B cell (primary cell): ENCODE data around the gene SLC6A18. TPM values are rescaled to one million over a fixed set of nuclear protein-coding genes. Genes with fewer than 3 reads are reported as not detected.

Experiments
- ATAC-seq: fragments of 200-7000 bp; cut with Tn5 transposase; one replicate; pipeline ENCODE4 v1.10.0; 2021; ENCODE audit warnings: low read depth, mild to moderate bottlenecking, moderate number of reproducible peaks, moderate library complexity
- CTCF ChIA-PET: fragments of 350-600 bp; sonication (Branson Sonifier 250); formaldehyde crosslinking; loops from one replicate; lab custom pipeline; 2021; ENCODE audit warnings: antibody characterized with exemption, inconsistent platforms; lab: Charles Lee
- POLR2A ChIA-PET: fragments of 350-600 bp; sonication (Branson Sonifier 250); formaldehyde crosslinking; loops from one replicate; lab custom pipeline; 2021; ENCODE audit warnings: antibody characterized with exemption; lab: Charles Lee
- DNase-seq: peaks from one replicate; pipeline ENCODE4 v3.0.0; 2013
- H2AFZ ChIP-seq: 2 replicates; pipeline ENCODE4 v1.6.1; 2012; ENCODE audit warnings: mild to moderate bottlenecking, low read depth, low read length; ENCODE audit not compliant: insufficient read depth, poor library complexity, severe bottlenecking
- H3K27ac ChIP-seq, 2 donors: 1 replicate in 1 of 2; 2 replicates in 1 of 2; pipeline ENCODE4 v1.5.1; 2012 to 2013; ENCODE audit warnings: low read length in 2 of 2, mild to moderate bottlenecking in 2 of 2, moderate library complexity in 1 of 2
- H3K27me3 ChIP-seq, 4 experiments: fragments of 200-600 bp in 1 of 4; sonication (generic) in 1 of 4; replicated peaks in 1 of 4; 1 replicate in 2 of 4; 2 replicates in 2 of 4; pipeline versions ENCODE4 v1.6.1 to v1.7.0; 2013 to 2016; ENCODE audit warnings: low read length in 3 of 4, mild to moderate bottlenecking in 2 of 4, mixed read lengths in 1 of 4, moderate library complexity in 1 of 4; ENCODE audit not compliant: insufficient read depth in 4 of 4, control insufficient read depth in 3 of 4; ENCODE audit errors: control extremely low read depth in 1 of 4
- H3K36me3 ChIP-seq, 2 experiments: replicated peaks in 1 of 2; 1 replicate in 1 of 2; 2 replicates in 1 of 2; pipeline versions ENCODE4 v1.6.1 to v1.7.1; 2013; ENCODE audit warnings: low read length in 1 of 2; ENCODE audit not compliant: insufficient read depth in 2 of 2, control insufficient read depth in 1 of 2; ENCODE audit errors: control extremely low read depth in 1 of 2, extremely low read depth in 1 of 2
- H3K4me1 ChIP-seq, 2 donors: fragments of 200-600 bp in 1 of 2; sonication (generic) in 1 of 2; 1 replicate in 1 of 2; 2 replicates in 1 of 2; pipeline versions ENCODE4 v1.5.1 to v1.6.1; 2013 to 2017; ENCODE audit warnings: low read length in 2 of 2; ENCODE audit not compliant: control insufficient read depth in 2 of 2, insufficient read depth in 2 of 2
- H3K4me2 ChIP-seq: replicated peaks from 2 replicates; pipeline ENCODE3; 2012; ENCODE audit warnings: mild to moderate bottlenecking, low read depth, low read length; ENCODE audit not compliant: poor library complexity, severe bottlenecking
- H3K4me3 ChIP-seq, 5 experiments: fragments of 200-600 bp in 1 of 5; sonication (generic) in 1 of 5; 1 replicate in 3 of 5; 2 replicates in 2 of 5; pipeline versions ENCODE4 v1.5.1 to v1.7.0; 2011 to 2016; ENCODE audit warnings: low read length in 4 of 5, mild to moderate bottlenecking in 4 of 5, low read depth in 2 of 5, control low read depth in 1 of 5, moderate library complexity in 1 of 5; ENCODE audit not compliant: insufficient read depth in 1 of 5; ENCODE audit errors: control extremely low read depth in 1 of 5, extremely low read depth in 1 of 5
- H3K79me2 ChIP-seq: fragments of 200-600 bp; sonication (generic); one replicate; pipeline ENCODE4 v1.6.0; 2016; ENCODE audit warnings: low read length; ENCODE audit not compliant: control insufficient read depth, insufficient read depth
- H3K9ac ChIP-seq: fragments of 200-600 bp; sonication (generic); 2 replicates; pipeline ENCODE4 v1.6.1; 2017; ENCODE audit warnings: mild to moderate bottlenecking, low read length, moderate library complexity
- H3K9me3 ChIP-seq, 3 donors: one replicate each; pipeline versions ENCODE4 v1.6.1 to v1.7.1; 2013; ENCODE audit warnings: low read length in 2 of 3; ENCODE audit not compliant: control insufficient read depth in 2 of 3, insufficient read depth in 1 of 3; ENCODE audit errors: control extremely low read depth in 1 of 3
- H4K20me1 ChIP-seq: 2 replicates; pipeline ENCODE4 v1.6.0; 2012; ENCODE audit warnings: mild to moderate bottlenecking, low read length; ENCODE audit not compliant: insufficient read depth, control insufficient read depth, poor library complexity, severe bottlenecking
- H3K27ac Mint-ChIP-seq: one replicate; pipeline ENCODE4 v1.8.0; 2021; ENCODE audit warnings: mixed read lengths
- H3K27me3 Mint-ChIP-seq: one replicate; pipeline ENCODE4 v1.8.0; 2021; ENCODE audit warnings: mixed read lengths
- H3K4me1 Mint-ChIP-seq: one replicate; pipeline ENCODE4 v1.8.0; 2021; ENCODE audit warnings: mixed read lengths
- H3K4me3 Mint-ChIP-seq: one replicate; pipeline ENCODE4 v1.8.0; 2021; ENCODE audit warnings: mixed read lengths
- H3K9me3 Mint-ChIP-seq: one replicate; pipeline ENCODE4 v1.8.0; 2022; ENCODE audit warnings: mixed read lengths; ENCODE audit not compliant: insufficient read depth
- CTCF ChIP-seq: fragments of 200-600 bp; IDR thresholded peaks from one replicate; pipeline ENCODE4 v1.8.0; 2022; ENCODE audit warnings: antibody characterized with exemption, mild to moderate bottlenecking
- EZH2 ChIP-seq: IDR thresholded peaks from 2 replicates; pipeline ENCODE4 v1.6.1; 2012; ENCODE audit warnings: borderline replicate concordance, low read depth, mild to moderate bottlenecking, moderate library complexity, low read length; ENCODE audit not compliant: insufficient read depth, poor library complexity, severe bottlenecking
- WGBS: methylation state at CpG from one replicate; pipeline ENCODE4 v1.1.5; 2013; ENCODE audit warnings: missing lambda C conversion rate; ENCODE audit not compliant: insufficient coverage; 5-methylcytosine and 5-hydroxymethylcytosine counted together
- intact Hi-C: fragments of 100-400 bp; cut with micrococcal nuclease; formaldehyde crosslinking; loops from one replicate; pipeline ENCODE4 v1.10.0; 2022
- polyA plus RNA-seq: library from polyadenylated mRNA; depleted of rRNA; stranded (reverse); fragments of >200 nt; gene quantifications from 2 replicates; pipeline ENCODE4 v1.2.3, GENCODE V29; 2012
- total RNA-seq, 2 donors: library from RNA; stranded (reverse); fragments of 120-200 nt in 1 of 2; gene quantifications; 1 replicate in 1 of 2; 2 replicates in 1 of 2; pipeline versions ENCODE4 v1.2.3 to v1.2.4, GENCODE V29; 2013 to 2022

SLC6A18 gene
- total and polyA plus RNA-seq, 2 donors (not counting 1 experiment from before 2014, with no cell fraction given) = not detected

- ChIA-PET POLR2A (no interaction called here), CTCF (no interaction called here)
- H3K4me3 Mint-ChIP-seq = no peak overlapping the region
- H3K9ac ChIP-seq = no peak overlapping the region
- no peaks in the 10 kb centered on the region for H3K4me1 ChIP-seq
- H3K27me3 ChIP-seq = peaks cover 0 to 4% (median 2%) of the 10 kb centered on the region in 4 experiments
- peaks cover 4% of the 10 kb centered on the region for H3K4me1 Mint-ChIP-seq
- intact Hi-C loops = no loop called here
- H3K36me3 ChIP-seq = no peaks in the 10 kb centered on the region
- no peaks in the 10 kb centered on the region for H3K9me3 Mint-ChIP-seq
- 83% methylated on average over 26 of the region's 27 CpGs for WGBS
- H3K27ac ChIP-seq = no peak overlapping the region
- DNase-seq (no peak), ATAC-seq (no peak)
- no peaks in the 10 kb centered on the region for H3K79me2 ChIP-seq
- no peak for TF ChIP-seq CTCF
- no peak for TF ChIP-seq EZH2
- H4K20me1 ChIP-seq = no peaks in the 10 kb centered on the region
- H3K27me3 Mint-ChIP-seq = peaks cover 4% of the 10 kb centered on the region
- H3K4me3 ChIP-seq = no peak overlapping the region
- no peak overlapping the region for H2AFZ ChIP-seq
- H3K9me3 ChIP-seq = no peaks in the 10 kb centered on the region
- no peak overlapping the region for H3K27ac Mint-ChIP-seq
- no peak overlapping the region for H3K4me2 ChIP-seq
These were observed 26.7 kb downstream of the SLC6A18 start for GRCh38 chr5:1251678-1252580.

- Histone ChIP-seq H3K36me3 (no peaks in the 10 kb centered on the region), H3K9ac (no peak overlapping the region), H3K4me3 (no peak overlapping the region), H3K79me2 (no peaks in the 10 kb centered on the region), H3K4me2 (no peak overlapping the region), H3K27me3 (no peaks in the 10 kb centered on the region), H2AFZ (no peak overlapping the region), H3K4me1 (no peaks in the 10 kb centered on the region), H4K20me1 (no peaks in the 10 kb centered on the region), H3K27ac (no peak overlapping the region), H3K9me3 (no peaks in the 10 kb centered on the region)
- WGBS = 91% methylated on average over 4 of the region's 9 CpGs
- H3K9me3 Mint-ChIP-seq = no peaks in the 10 kb centered on the region
- ChIA-PET POLR2A (no interaction called here), CTCF (no interaction called here)
- TF ChIP-seq CTCF (no peak), EZH2 (no peak)
- H3K27me3 Mint-ChIP-seq = no peaks in the 10 kb centered on the region
- no peak overlapping the region for H3K4me3 Mint-ChIP-seq
- peaks cover 4% of the 10 kb centered on the region for H3K4me1 Mint-ChIP-seq
- ATAC-seq (no peak), DNase-seq (no peak)
- no peak overlapping the region for H3K27ac Mint-ChIP-seq
- intact Hi-C loops = no loop called here
These were observed 27.5 kb downstream of the SLC6A18 start for GRCh38 chr5:1252681-1253080.
